Liver (tissue), 3 donors: Measurements from ENCODE around the gene CDH22.

Source experiments
- RAD21 ChIP-seq, 2 donors: IDR thresholded peaks; 2 replicates each; pipeline ENCODE4 v1.6.1; 2016; ENCODE audit warnings: antibody characterized with exemption in 2 of 2, mild to moderate bottlenecking in 2 of 2
- TAF1 ChIP-seq: conservative IDR thresholded peaks from 2 replicates; pipeline ENCODE4 v1.6.1; 2016; ENCODE audit warnings: antibody characterized with exemption, mild to moderate bottlenecking
- YY1 ChIP-seq: IDR thresholded peaks from 2 replicates; pipeline ENCODE4 v1.6.1; 2016; ENCODE audit warnings: antibody characterized with exemption, mild to moderate bottlenecking
- TF ChIP-seq, protein P1 (sequence below): IDR thresholded peaks from 2 replicates; pipeline ENCODE4 v1.6.1; 2016; ENCODE audit warnings: antibody characterized with exemption
- TF ChIP-seq, protein P2 (sequence below): fragments of 150-350 bp; IDR thresholded peaks from 2 replicates; pipeline ENCODE4 v1.5.1; 2017; ENCODE audit warnings: improper control_type of control experiment, low read depth, low read length; ENCODE audit not compliant: missing input control
- TF ChIP-seq, protein P3 (sequence below): IDR thresholded peaks from 2 replicates; pipeline ENCODE4 v1.6.1; 2016; ENCODE audit warnings: antibody characterized with exemption, mild to moderate bottlenecking
- TF ChIP-seq, protein P4 (sequence below): IDR thresholded peaks from 2 replicates; pipeline ENCODE4 v1.6.1; 2016; ENCODE audit warnings: antibody characterized with exemption
- donor health status: healthy.
- donor health status: healthy.

DNA sequence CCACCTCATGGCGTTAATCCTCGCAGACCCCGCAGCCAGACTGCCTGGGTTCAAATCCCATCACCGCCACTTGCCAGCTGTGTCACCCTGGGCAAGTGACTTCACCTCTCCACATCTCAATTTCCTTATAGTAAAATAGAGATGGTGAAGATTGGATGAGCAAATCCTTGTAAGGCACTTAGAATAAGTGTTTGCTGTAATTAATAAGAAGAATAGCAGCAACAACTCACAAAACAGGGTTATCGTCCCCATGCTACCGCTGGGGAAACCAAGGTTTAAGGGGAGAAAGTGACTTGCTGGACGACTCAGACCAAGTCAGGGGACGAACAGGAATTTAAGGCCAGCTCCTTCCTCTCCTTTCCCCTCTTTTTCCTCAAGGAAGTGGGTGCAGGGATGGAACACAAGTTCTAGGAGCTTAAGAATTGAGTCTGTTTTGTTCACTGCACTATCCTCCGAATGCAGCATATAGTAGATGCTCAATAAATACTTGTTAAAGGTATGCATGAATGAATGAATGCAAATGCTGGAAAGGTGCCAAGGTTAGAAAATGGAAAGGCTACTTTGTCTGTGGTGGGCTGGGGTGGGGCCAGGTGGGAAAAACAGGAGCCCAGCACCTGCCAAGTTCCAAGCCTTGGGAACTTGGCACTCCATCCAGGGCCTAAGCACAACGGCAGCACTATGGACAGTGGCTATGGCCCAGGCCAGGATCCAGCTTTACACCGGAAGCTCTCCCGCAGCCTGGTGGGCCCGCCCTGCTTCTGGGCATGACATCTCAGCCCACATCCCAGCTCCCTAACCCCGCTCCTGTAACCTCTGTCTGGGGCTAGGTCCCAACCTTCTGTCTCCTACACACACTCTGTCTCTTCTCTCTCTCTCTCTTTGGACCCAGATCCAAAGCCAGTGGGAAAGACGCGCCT, 4.9 kb upstream of the CDH22 start:
- TF ChIP-seq, protein P1, sequence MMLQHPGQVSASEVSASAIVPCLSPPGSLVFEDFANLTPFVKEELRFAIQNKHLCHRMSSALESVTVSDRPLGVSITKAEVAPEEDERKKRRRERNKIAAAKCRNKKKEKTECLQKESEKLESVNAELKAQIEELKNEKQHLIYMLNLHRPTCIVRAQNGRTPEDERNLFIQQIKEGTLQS, result no peak
- TF ChIP-seq, protein P2, sequence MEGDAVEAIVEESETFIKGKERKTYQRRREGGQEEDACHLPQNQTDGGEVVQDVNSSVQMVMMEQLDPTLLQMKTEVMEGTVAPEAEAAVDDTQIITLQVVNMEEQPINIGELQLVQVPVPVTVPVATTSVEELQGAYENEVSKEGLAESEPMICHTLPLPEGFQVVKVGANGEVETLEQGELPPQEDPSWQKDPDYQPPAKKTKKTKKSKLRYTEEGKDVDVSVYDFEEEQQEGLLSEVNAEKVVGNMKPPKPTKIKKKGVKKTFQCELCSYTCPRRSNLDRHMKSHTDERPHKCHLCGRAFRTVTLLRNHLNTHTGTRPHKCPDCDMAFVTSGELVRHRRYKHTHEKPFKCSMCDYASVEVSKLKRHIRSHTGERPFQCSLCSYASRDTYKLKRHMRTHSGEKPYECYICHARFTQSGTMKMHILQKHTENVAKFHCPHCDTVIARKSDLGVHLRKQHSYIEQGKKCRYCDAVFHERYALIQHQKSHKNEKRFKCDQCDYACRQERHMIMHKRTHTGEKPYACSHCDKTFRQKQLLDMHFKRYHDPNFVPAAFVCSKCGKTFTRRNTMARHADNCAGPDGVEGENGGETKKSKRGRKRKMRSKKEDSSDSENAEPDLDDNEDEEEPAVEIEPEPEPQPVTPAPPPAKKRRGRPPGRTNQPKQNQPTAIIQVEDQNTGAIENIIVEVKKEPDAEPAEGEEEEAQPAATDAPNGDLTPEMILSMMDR, result no peak
- TF ChIP-seq, protein P3, sequence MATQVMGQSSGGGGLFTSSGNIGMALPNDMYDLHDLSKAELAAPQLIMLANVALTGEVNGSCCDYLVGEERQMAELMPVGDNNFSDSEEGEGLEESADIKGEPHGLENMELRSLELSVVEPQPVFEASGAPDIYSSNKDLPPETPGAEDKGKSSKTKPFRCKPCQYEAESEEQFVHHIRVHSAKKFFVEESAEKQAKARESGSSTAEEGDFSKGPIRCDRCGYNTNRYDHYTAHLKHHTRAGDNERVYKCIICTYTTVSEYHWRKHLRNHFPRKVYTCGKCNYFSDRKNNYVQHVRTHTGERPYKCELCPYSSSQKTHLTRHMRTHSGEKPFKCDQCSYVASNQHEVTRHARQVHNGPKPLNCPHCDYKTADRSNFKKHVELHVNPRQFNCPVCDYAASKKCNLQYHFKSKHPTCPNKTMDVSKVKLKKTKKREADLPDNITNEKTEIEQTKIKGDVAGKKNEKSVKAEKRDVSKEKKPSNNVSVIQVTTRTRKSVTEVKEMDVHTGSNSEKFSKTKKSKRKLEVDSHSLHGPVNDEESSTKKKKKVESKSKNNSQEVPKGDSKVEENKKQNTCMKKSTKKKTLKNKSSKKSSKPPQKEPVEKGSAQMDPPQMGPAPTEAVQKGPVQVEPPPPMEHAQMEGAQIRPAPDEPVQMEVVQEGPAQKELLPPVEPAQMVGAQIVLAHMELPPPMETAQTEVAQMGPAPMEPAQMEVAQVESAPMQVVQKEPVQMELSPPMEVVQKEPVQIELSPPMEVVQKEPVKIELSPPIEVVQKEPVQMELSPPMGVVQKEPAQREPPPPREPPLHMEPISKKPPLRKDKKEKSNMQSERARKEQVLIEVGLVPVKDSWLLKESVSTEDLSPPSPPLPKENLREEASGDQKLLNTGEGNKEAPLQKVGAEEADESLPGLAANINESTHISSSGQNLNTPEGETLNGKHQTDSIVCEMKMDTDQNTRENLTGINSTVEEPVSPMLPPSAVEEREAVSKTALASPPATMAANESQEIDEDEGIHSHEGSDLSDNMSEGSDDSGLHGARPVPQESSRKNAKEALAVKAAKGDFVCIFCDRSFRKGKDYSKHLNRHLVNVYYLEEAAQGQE, result no peak
- no peak for TF ChIP-seq YY1
- no peak for TF ChIP-seq TAF1
- TF ChIP-seq, protein P4, sequence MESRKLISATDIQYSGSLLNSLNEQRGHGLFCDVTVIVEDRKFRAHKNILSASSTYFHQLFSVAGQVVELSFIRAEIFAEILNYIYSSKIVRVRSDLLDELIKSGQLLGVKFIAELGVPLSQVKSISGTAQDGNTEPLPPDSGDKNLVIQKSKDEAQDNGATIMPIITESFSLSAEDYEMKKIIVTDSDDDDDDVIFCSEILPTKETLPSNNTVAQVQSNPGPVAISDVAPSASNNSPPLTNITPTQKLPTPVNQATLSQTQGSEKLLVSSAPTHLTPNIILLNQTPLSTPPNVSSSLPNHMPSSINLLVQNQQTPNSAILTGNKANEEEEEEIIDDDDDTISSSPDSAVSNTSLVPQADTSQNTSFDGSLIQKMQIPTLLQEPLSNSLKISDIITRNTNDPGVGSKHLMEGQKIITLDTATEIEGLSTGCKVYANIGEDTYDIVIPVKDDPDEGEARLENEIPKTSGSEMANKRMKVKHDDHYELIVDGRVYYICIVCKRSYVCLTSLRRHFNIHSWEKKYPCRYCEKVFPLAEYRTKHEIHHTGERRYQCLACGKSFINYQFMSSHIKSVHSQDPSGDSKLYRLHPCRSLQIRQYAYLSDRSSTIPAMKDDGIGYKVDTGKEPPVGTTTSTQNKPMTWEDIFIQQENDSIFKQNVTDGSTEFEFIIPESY, result no peak
- no peak for TF ChIP-seq RAD21 (IDR thresholded peaks at IDR 0.05)
